IMR-90 (cell line): ENCODE measurements around the gene ARF1. TPM values are rescaled to one million over a fixed set of nuclear protein-coding genes. Genes with fewer than 3 reads are reported as not detected.

Experiments
- ATAC-seq: fragments of 200-7000 bp; cut with Tn5 transposase; 2 replicates; pipeline ENCODE4 v1.9.1; 2020; ENCODE audit warnings: low read depth, mild to moderate bottlenecking, moderate library complexity
- BruUV-seq: library from RNA; stranded (reverse); fragments of 400-500 nt; replicated peaks from 2 replicates; lab custom pipeline; 2021; lab: Mats Ljungman, UMichigan
- CTCF ChIA-PET: fragments of 300-600 bp; formaldehyde crosslinking; extraction: SDS; loops from one replicate; lab custom pipeline; 2021; ENCODE audit warnings: antibody characterized with exemption; lab: Yijun Ruan, JAX
- POLR2A ChIA-PET: fragments of 300-600 bp; sonication (Branson Sonifier 250); formaldehyde crosslinking; loops from one replicate; lab custom pipeline; 2022; ENCODE audit warnings: antibody characterized with exemption; ENCODE audit not compliant: unreplicated experiment; lab: Charles Lee
- DNase-seq: peaks from one replicate; pipeline ENCODE4 v3.0.0; 2013
- H2AFZ ChIP-seq: replicated peaks from 2 replicates; pipeline ENCODE3; 2013; ENCODE audit warnings: low read length, mild to moderate bottlenecking; ENCODE audit not compliant: poor library complexity
- H2AK5ac ChIP-seq: 2 replicates; pipeline ENCODE4 v1.6.1; 2013; ENCODE audit warnings: low read depth, low read length, inconsistent platforms
- H2AK9ac ChIP-seq: replicated peaks from 2 replicates; pipeline ENCODE3; 2013; ENCODE audit warnings: mild to moderate bottlenecking, low read depth, low read length, moderate library complexity; ENCODE audit not compliant: poor library complexity
- H2BK120ac ChIP-seq: 2 replicates; pipeline ENCODE4 v1.6.1; 2013; ENCODE audit warnings: low read depth, low read length, inconsistent platforms
- H2BK15ac ChIP-seq: 3 replicates; pipeline ENCODE4 v1.6.1; 2013; ENCODE audit warnings: low read depth, low read length, inconsistent platforms
- H2BK20ac ChIP-seq: 2 replicates; pipeline ENCODE4 v1.6.1; 2013; ENCODE audit warnings: low read depth, mild to moderate bottlenecking, inconsistent platforms, low read length, moderate library complexity
- H2BK5ac ChIP-seq: 2 replicates; pipeline ENCODE4 v1.6.1; 2013; ENCODE audit warnings: mild to moderate bottlenecking, low read depth, low read length, inconsistent platforms; ENCODE audit not compliant: poor library complexity, severe bottlenecking
- H3K14ac ChIP-seq: replicated peaks from 2 replicates; pipeline ENCODE4 v1.6.1; 2013; ENCODE audit warnings: low read depth, low read length, inconsistent platforms
- H3K18ac ChIP-seq: 2 replicates; pipeline ENCODE4 v1.6.1; 2013; ENCODE audit warnings: low read depth, low read length, control low read depth
- H3K23ac ChIP-seq: 2 replicates; pipeline ENCODE4 v1.6.1; 2013; ENCODE audit warnings: low read depth, low read length, inconsistent platforms
- H3K27ac ChIP-seq: 2 replicates; pipeline ENCODE4 v1.5.1; 2013; ENCODE audit warnings: mild to moderate bottlenecking, control low read depth, low read length; ENCODE audit not compliant: insufficient read depth
- H3K27me3 ChIP-seq: 2 replicates; pipeline ENCODE4 v1.6.1; 2013; ENCODE audit warnings: low read length; ENCODE audit not compliant: control insufficient read depth, insufficient read depth
- H3K36me3 ChIP-seq: 2 replicates; pipeline ENCODE4 v1.6.1; 2013; ENCODE audit warnings: low read length, mixed read lengths; ENCODE audit not compliant: control insufficient read depth, insufficient read depth
- H3K4ac ChIP-seq: 2 replicates; pipeline ENCODE4 v1.6.1; 2013; ENCODE audit warnings: low read depth, low read length, inconsistent platforms
- H3K4me1 ChIP-seq: 2 replicates; pipeline ENCODE4 v1.6.1; 2013; ENCODE audit warnings: low read length, mixed read lengths; ENCODE audit not compliant: control insufficient read depth, insufficient read depth
- H3K4me2 ChIP-seq: 2 replicates; pipeline ENCODE4 v1.6.1; 2013; ENCODE audit warnings: low read depth, mild to moderate bottlenecking, control low read depth, low read length, moderate library complexity
- H3K4me3 ChIP-seq: 2 replicates; pipeline ENCODE4 v1.5.1; 2013; ENCODE audit warnings: low read depth, mild to moderate bottlenecking, control low read depth, low read length, moderate library complexity; ENCODE audit not compliant: insufficient read depth
- H3K56ac ChIP-seq: 2 replicates; pipeline ENCODE4 v1.6.1; 2013; ENCODE audit warnings: low read length, inconsistent platforms; ENCODE audit not compliant: insufficient read depth; ENCODE audit errors: extremely low read depth
- H3K79me1 ChIP-seq, 2 experiments: 2 replicates each; pipeline ENCODE4 v1.6.1; 2013; ENCODE audit warnings: low read length in 2 of 2, inconsistent platforms in 1 of 2, low read depth in 1 of 2
- H3K9ac ChIP-seq: 2 replicates; pipeline ENCODE4 v1.6.1; 2013; ENCODE audit warnings: low read depth, low read length, control low read depth
- H3K9me1 ChIP-seq: 2 replicates; pipeline ENCODE4 v1.6.1; 2013; ENCODE audit warnings: low read length, inconsistent platforms; ENCODE audit not compliant: insufficient read depth
- H3K9me3 ChIP-seq: 2 replicates; pipeline ENCODE4 v1.6.1; 2013; ENCODE audit warnings: low read length; ENCODE audit not compliant: control insufficient read depth, insufficient read depth
- H4K20me1 ChIP-seq: 2 replicates; pipeline ENCODE4 v1.6.1; 2013; ENCODE audit warnings: low read length, inconsistent platforms; ENCODE audit not compliant: insufficient read depth
- H4K5ac ChIP-seq: 2 replicates; pipeline ENCODE4 v1.6.1; 2013; ENCODE audit warnings: mild to moderate bottlenecking, low read depth, low read length, control low read depth
- H4K8ac ChIP-seq, 2 experiments: 2 replicates each; pipeline ENCODE4 v1.6.1; 2013; ENCODE audit warnings: low read depth in 2 of 2, low read length in 2 of 2, control low read depth in 1 of 2, inconsistent platforms in 1 of 2
- H4K91ac ChIP-seq: 2 replicates; pipeline ENCODE4 v1.6.1; 2013; ENCODE audit warnings: low read depth, low read length, inconsistent platforms; ENCODE audit not compliant: insufficient read depth
- CEBPB ChIP-seq: IDR thresholded peaks from 2 replicates; pipeline ENCODE4 v1.6.1; 2012; ENCODE audit warnings: low read depth, low read length, improper control_type of control experiment
- MAZ ChIP-seq: IDR thresholded peaks from 2 replicates; pipeline ENCODE4 v1.6.1; 2012; ENCODE audit warnings: low read depth, mild to moderate bottlenecking, low read length, improper control_type of control experiment, moderate library complexity, borderline replicate concordance
- MXI1 ChIP-seq: IDR thresholded peaks from 2 replicates; pipeline ENCODE4 v1.6.1; 2012; ENCODE audit warnings: low read depth, mild to moderate bottlenecking, low read length, moderate library complexity, borderline replicate concordance
- POLR2A ChIP-seq: IDR thresholded peaks from 2 replicates; pipeline ENCODE4 v1.6.1; 2012; ENCODE audit warnings: mild to moderate bottlenecking, low read depth, low read length
- SMC3 ChIP-seq: fragments of 150-350 bp; IDR thresholded peaks from 2 replicates; pipeline ENCODE4 v1.6.1; 2016; ENCODE audit warnings: low read depth, mild to moderate bottlenecking, antibody characterized with exemption, low read length, moderate library complexity
- WGBS, 2 experiments: methylation state at CpG; one replicate each; pipeline versions ENCODE4 v1.1.5 to v1.1.7; 2013; ENCODE audit warnings: missing lambda C conversion rate in 2 of 2; ENCODE audit not compliant: insufficient read length in 1 of 2; ENCODE audit errors: extremely low coverage in 2 of 2; 5-methylcytosine and 5-hydroxymethylcytosine counted together
- dilution Hi-C: fragments of 300-500 bp; cut with HindIII; formaldehyde crosslinking; loops from one replicate; pipeline ENCODE4 v1.14.3; 2018; ENCODE audit warnings: low sequenced_read_pairs; ENCODE audit not compliant: unreplicated experiment
- in situ Hi-C: fragments of 300-500 bp; cut with MboI; formaldehyde crosslinking; loops from 3 replicates; pipeline ENCODE4 v1.14.3; 2019; ENCODE audit warnings: low sequenced_read_pairs, inconsistent platforms, mixed read lengths
- intact Hi-C: fragments of 100-400 bp; cut with micrococcal nuclease; formaldehyde crosslinking; loops from 2 replicates; pipeline ENCODE4 v1.10.0; 2022
- polyA plus RNA-seq, 3 experiments: library from polyadenylated mRNA; depleted of rRNA; stranded (reverse); fragments of >200 nt; gene quantifications; 2 replicates each; pipeline ENCODE4 v1.2.3, GENCODE V29; 2012; ENCODE audit warnings: low replicate concordance in 1 of 3
- total RNA-seq: library from RNA; depleted of rRNA; stranded (reverse); fragments of >200 nt; gene quantifications from 2 replicates; pipeline ENCODE4 v1.2.3, GENCODE V29; 2012

ARF1 gene
- total and polyA plus RNA-seq, 2 of the 4 experiments (the other 2 are of a cell fraction), result 330 to 1,100 TPM

DNA sequence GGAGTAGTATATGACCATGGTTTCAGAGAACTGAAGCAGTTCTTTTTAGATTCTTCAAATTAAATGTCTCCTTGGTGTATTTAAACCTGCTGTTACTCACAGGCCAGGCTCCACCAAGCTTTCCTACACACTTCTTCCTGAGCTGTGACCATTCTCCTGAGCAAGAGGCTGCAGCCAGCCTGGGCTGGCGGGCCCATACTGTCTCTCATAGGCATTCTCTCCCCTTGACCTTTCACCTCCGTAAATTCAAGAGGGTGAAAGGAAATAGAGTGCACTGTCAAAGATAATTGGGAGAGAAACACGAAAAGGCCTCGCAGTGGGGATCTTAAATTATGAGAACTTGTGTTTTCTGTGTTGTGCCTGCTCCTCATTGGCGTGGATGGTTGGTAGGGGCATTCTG lies 2.3 kb downstream of the ARF1 start (continued):
- no peak for TF ChIP-seq SMC3
- no peak for TF ChIP-seq MAZ

DNA sequence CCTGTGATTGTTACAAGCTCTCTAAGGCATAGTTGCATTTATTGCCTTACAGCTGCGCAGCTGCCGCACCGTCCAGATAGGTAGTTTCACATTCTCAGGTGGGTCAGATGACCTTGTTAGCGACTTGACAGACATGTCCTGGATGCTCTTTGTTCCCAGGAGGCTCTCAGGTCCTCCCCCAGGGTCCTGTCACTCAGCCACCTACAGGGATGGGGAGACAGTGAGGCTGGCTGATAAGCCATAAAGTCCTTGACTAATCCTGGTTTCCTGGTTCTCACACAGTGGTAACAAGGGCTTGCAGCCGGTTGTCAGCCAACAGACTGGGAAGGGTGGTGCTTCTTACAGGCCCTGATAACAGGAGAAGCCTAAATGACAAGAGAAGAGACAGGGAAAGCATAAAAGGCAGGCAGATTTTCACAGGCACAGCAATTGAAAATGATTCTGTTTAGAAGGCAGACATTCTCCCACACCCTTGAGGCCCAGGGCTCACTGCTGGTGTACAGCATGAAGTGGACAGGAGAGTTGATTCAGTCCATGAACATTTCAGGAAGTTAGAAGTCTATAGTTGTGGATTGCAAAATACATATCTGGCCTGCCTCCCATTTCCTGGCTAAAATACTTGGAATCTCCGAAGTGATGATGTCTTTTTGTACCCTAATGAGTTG lies 2.9 kb downstream of the ARF1 start:
- dilution Hi-C loops (no loop called here), intact Hi-C loops (loop anchor here (2.0 to 10.0 kb wide), 2 partner anchors 17 to 601 kb away; partner anchors contain the start of gene C1orf35), in situ Hi-C loops (loop anchor here (10.0 kb wide), 1 partner anchor 321 kb away; no protein-coding TSS in a partner anchor)
- Histone ChIP-seq H4K91ac (no peak overlapping the region), H3K9me3 (no peaks in the 10 kb centered on the region), H4K5ac (no peak overlapping the region), H3K9ac (peak overlapping the region; percentile 99), H2AK5ac (peak overlapping the region; percentile 20; the same call in 1 of the 2 replicates), H2AFZ (no peak overlapping the region), H3K9me1 (peaks cover 32% of the 10 kb centered on the region), H2BK20ac (no peak overlapping the region), H2BK120ac (no peak overlapping the region), H4K20me1 (peaks cover 73% of the 10 kb centered on the region), H3K4ac (peak overlapping the region; percentile 25; the same call in 1 of the 2 replicates), H3K36me3 (peaks cover 12% of the 10 kb centered on the region), H3K4me1 (peaks cover 35% of the 10 kb centered on the region), H4K8ac (no peak overlapping the region), H2AK9ac (peak overlapping the region; percentile 35), H3K4me2 (peak overlapping the region; percentile 98), H3K27ac (peak overlapping the region; percentile 74), H2BK15ac (no peak overlapping the region), H3K56ac (0 out of 2 replicates have a peak overlapping the region, but pooled peaks have one; percentile 18), H3K4me3 (no peak overlapping the region), H3K27me3 (no peaks in the 10 kb centered on the region), H3K79me1 (peaks cover 0 to 44% of the 10 kb centered on the region in 2 experiments; a peak in 2 of 4 replicates), H3K18ac (no peak overlapping the region), H3K23ac (peak overlapping the region; percentile 39), H3K14ac (peak overlapping the region; percentile 39), H2BK5ac (peak overlapping the region; percentile 74)
- WGBS, 2 experiments, result 100% methylated on average over 2 of the region's 6 CpGs; no CpG with 5 or more reads in 1 of the 2 experiments
- TF ChIP-seq MXI1 (0 out of 2 replicates have a peak, but pooled peaks have one; percentile 63), CEBPB (peak; percentile 94), POLR2A (0 out of 2 replicates have a peak, but pooled peaks have one; percentile 45), MAZ (no peak)
- POLR2A ChIA-PET, result no interaction called here
- DNase-seq (peak; percentile 84), ATAC-seq (peak; percentile 18)
- no TSS peak for BruUV-seq
- CTCF ChIA-PET, result no interaction called here
